NAMALWA (cell line): ENCODE measurements around the gene CEACAM16.
A peak's percentile ranks its signal among the peaks of the same experiment; 100 is the strongest.
"Not testable (repeated sequence)": the region's sequence is repeated elsewhere in the genome, so short reads cannot be mapped to it uniquely, and the experiment has no call there.

Source experiments
- DNase-seq: peaks from one replicate; pipeline ENCODE4 v3.0.0-alpha.2; 2015; ENCODE audit warnings: low spot score

The CEACAM16 gene

GRCh38 chr19:44677019-44677811, 21.7 kb upstream of the CEACAM16 start:
- DNase-seq: peak; percentile 78

GRCh38 chr19:44680536-44680935, 18.4 kb upstream of the CEACAM16 start:
- no peak for DNase-seq

- DNase-seq: no peak
These were observed 16.8 kb upstream of the CEACAM16 start for GRCh38 chr19:44681992-44682790.

- DNase-seq: no peak
These were observed 16.1 kb upstream of the CEACAM16 start for GRCh38 chr19:44682807-44683206.

- DNase-seq: no peak
These were observed 15.3 kb upstream of the CEACAM16 start for GRCh38 chr19:44683434-44684210.

- DNase-seq: not testable (repeated sequence)
These were observed 14.6 kb upstream of the CEACAM16 start for GRCh38 chr19:44684396-44684795.

GRCh38 chr19:44684892-44685863, 13.8 kb upstream of the CEACAM16 start:
- no peak for DNase-seq

- no peak for DNase-seq
These were observed 13.1 kb upstream of the CEACAM16 start for GRCh38 chr19:44685877-44686276.

GRCh38 chr19:44686896-44687295, 12.1 kb upstream of the CEACAM16 start:
- DNase-seq: no peak

GRCh38 chr19:44687888-44688287, 11.1 kb upstream of the CEACAM16 start:
- DNase-seq: no peak

GRCh38 chr19:44689290-44690130, 9.4 kb upstream of the CEACAM16 start:
- peak; percentile 77 for DNase-seq

- DNase-seq: no peak
These were observed 8.9 kb upstream of the CEACAM16 start for GRCh38 chr19:44690131-44690440.

- DNase-seq: no peak
These were observed 6.6 kb upstream of the CEACAM16 start for GRCh38 chr19:44692379-44692721.

- DNase-seq: peak; percentile 40
These were observed 4.8 kb upstream of the CEACAM16 start for GRCh38 chr19:44694184-44694579.

GRCh38 chr19:44696939-44697669, 1.8 kb upstream of the CEACAM16 start:
- no peak for DNase-seq

GRCh38 chr19:44697670-44698034, 1.3 kb upstream of the CEACAM16 start:
- DNase-seq: no peak

GRCh38 chr19:44700547-44700946, 1.6 kb downstream of the CEACAM16 start:
- no peak for DNase-seq

- no peak for DNase-seq
These were observed 2.3 kb downstream of the CEACAM16 start for GRCh38 chr19:44701228-44701627.

GRCh38 chr19:44702551-44703176, 3.7 kb downstream of the CEACAM16 start:
- DNase-seq: no peak
